Ramos (cell line): ENCODE measurements around the gene ATP8B3.

Experiments
- in situ Hi-C: fragments of 300-500 bp; cut with MboI; formaldehyde crosslinking; loops from one replicate; pipeline ENCODE4 v1.14.3; 2022; ENCODE audit warnings: low sequenced_read_pairs; ENCODE audit not compliant: unreplicated experiment

Gene ATP8B3

DNA sequence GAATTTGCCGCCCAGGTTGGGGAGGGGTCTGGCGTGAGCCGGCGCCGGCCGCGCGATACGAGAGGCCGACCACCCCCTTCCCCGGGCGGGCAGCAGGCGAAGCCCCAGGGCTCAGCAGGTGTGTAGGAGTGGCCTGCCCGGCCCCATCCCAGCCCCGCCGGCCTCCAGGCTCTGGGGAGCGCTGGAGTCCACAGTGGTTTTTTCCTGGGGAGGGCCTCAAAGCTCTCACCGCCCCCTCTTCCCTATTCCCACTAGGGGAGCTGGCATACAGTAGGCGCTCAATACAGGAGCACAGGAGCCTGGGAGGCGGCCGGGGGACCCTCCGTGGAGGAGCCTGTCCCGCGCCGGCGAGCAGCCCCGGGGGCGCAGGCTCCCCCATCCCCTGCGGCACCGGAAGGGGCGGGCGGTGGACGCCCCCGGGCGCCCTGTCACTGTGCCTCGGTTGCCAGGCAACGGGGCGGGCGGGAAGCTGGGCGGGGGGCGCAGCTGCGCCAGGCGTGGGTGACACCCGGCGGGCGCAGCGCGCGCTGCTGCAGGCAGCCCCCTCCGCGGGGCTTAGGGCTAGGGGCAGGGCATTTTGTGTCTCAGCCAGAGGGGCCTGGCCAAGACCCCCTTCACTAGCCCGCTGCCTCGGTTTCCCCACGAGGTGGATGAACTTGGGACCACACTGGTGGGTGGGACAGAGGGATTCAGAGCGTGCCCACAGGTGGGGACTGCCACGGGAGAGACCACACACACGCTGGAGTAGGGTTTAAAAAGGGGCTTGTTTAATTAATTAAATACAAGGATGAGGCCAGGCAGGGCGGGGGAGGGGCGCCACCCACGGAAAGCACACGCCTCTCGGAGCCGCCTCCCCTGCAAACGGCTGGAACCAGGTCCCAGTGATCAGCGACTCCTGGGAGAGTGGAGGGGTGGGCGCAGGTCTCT, 39.8 kb upstream of the ATP8B3 start:
- in situ Hi-C loops: no loop called here

GRCh38 chr19:1850809-1851653, 39.0 kb upstream of the ATP8B3 start:
- in situ Hi-C loops: no loop called here

GRCh38 chr19:1849886-1850398, 37.9 kb upstream of the ATP8B3 start:
- in situ Hi-C loops: no loop called here

GRCh38 chr19:1849132-1849474, 37.0 kb upstream of the ATP8B3 start:
- in situ Hi-C loops: no loop called here

DNA sequence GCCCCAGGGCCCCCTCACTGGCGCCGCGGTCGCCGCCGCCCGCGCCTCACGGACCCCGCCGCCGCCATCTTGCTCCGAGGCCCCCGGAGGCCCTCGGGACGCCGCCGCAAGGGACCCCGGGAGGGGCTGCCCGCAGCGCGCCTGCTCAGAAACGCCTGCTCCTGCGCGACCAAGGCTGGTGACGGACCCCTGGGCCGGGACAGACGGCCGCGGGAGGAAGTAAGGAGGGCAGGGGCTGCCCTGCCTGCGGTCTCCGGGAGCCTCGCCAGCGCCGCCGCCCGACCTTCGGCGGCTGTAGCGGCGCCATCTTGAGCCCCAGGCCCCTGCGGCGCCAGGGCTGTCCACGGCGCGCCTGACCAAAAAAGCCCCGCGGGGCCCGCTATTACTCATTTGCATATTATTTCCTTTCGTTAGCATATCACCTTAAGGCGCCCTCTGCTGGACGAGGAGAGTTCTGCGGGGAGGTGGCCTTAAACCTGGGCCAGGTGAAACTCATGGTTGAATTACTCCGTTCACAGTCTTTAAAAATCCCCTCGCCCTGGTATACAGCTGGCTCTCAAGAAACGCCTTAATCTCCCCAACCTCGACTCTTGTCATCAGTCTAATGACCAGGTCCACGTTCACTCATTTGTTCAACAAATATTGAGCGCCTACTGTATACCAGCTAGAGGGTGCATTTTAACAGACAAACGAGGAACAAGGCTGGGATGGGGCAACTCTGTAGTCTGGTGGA, 36.5 kb upstream of the ATP8B3 start, which contains the start of gene REXO1:
REXO1 (minus strand) TSS at position 85 of the 733 bp plus-strand sequence. CDS start 125 bp downstream, outside the sequence.
- in situ Hi-C loops: no loop called here

- in situ Hi-C loops: no loop called here
These were observed 35.8 kb upstream of the ATP8B3 start for GRCh38 chr19:1847684-1848398.

GRCh38 chr19:1847348-1847683, 35.2 kb upstream of the ATP8B3 start:
- in situ Hi-C loops: no loop called here

DNA sequence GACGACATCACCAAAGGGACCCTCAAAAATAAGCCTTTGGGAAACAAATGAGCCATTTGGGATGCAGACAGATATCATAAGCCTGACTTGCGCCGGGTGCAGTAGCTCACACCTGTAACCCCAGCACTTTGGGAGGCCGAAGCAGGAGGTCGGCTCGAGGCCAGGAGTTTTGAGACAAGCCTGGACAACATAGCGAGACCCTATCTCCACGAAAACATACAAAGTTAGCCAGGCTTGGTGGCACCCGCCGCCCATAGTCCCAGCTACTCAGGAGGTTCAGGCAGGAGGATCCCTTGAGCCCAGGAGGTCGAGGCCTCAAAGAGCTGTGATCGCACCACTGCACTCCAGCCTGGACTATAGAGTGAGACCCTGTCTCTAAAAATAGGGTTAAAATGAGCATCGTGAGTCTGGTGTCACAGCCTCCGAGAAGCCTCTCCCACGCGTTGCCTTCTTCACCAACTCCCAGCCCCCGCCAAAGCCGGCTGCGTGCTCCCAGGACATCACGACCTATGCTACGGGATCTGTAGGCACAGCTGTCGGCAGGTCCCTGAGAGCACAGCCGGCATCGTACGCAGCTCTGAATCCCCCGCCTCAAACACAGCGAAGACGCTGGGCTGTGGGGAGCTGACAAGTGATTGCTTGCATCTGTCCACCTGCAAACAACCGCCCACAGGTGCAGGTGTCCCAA, 34.6 kb upstream of the ATP8B3 start:
- in situ Hi-C loops: no loop called here

GRCh38 chr19:1845642-1846041, 33.6 kb upstream of the ATP8B3 start:
- in situ Hi-C loops: no loop called here

- in situ Hi-C loops: no loop called here
These were observed 33.0 kb upstream of the ATP8B3 start for GRCh38 chr19:1845125-1845515.

GRCh38 chr19:1844513-1845124, 32.5 kb upstream of the ATP8B3 start:
- in situ Hi-C loops: no loop called here

- in situ Hi-C loops: no loop called here
These were observed 31.7 kb upstream of the ATP8B3 start for GRCh38 chr19:1843646-1844394.

DNA sequence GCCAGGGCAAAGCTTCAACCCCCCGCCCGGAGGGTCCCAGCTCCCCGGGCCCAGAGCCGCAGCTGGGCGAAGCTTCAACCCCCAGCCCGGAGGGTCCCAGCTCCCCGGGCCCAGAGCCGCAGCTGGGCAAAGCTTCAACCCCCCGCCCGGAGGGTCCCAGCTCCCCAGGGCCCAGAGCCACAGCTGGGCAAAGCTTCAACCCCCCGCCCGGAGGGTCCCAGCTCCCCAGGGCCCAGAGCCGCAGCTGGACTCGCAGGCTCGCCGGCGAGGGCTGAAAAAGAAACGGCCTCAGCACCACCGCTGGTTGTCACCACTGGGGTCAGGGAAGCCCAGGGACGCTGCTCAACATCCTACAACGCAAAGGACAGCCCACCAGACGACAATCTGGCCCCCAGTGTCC, 31.0 kb upstream of the ATP8B3 start:
- in situ Hi-C loops: no loop called here

DNA sequence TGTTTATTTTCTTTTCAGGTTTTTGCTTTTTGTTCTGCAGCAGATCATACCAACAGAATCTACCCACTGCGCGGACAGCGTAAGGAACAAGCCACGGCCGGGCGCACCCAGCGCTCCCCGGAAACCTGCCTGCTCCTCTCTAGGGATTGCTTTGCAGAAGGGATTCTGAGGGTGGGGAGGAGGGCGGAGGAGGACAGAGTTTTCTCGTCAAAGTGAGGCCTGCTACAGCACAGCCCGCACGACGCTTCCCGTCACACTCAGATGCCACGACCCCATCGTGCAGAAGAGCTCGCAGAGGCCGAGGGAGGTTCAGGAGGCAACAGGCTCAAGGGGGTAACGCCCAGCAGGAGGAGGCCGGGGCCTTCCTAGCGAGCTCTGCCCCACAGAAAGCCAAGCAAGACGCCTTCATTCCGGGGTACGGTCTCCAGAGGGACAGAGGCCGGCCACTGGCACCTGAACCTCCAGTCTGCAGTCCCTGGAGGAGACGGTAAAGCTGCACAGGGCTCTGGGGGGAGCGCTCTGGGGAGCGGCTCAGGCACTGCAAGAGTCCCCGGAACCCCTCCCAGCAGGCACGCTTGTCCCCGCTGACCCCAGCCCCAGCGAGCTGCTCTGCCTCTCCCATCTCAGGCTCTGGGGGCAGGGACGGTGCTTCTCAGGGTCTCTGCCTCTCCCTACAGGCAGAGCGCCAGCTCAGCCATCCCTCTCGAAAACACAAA, 29.3 kb upstream of the ATP8B3 start:
- in situ Hi-C loops: no loop called here

DNA sequence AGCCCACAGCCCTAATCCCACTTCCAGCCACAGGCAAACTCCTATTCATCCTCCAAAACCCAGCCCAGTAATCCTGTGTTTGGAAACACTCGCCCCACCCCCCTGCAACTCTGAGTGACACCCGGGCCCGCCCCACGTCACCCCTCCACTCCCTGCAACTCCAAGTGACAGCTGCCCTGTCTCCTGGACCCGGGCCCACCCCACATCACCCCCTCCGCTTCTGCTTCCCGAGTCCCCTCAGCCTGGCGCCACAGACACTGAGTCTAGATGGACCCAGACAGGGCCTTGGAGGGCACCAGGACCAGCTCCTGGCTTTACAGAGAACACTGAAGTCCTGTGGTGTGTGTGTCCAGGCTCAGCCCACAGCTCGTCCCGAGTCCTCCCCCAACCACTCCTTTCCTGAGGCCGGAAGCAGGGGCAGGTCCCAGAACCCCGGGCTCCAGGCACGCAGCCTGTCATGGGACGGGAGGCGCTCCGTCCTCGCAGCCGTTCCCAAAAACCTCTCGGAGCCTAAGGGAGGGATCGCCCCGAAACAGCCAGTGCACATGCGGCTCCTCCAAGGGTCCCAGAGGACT, 28.6 kb upstream of the ATP8B3 start:
- in situ Hi-C loops: no loop called here

GRCh38 chr19:1839658-1840540, 27.8 kb upstream of the ATP8B3 start:
- in situ Hi-C loops: no loop called here
